Stomach (tissue), 4 donors: ENCODE measurements around the gene CLEC4C.

Experiments
- POLR2AphosphoS5 ChIP-seq, 3 donors: sonication (generic); formaldehyde crosslinking; IDR thresholded peaks; one replicate each; pipeline ENCODE4 v1.6.1; 2016; ENCODE audit warnings: antibody characterized with exemption in 3 of 3
- TF ChIP-seq, protein P1 (sequence below), 7 experiments: fragments of 450-650 bp in 4 of 7; fragments of 200-600 bp in 3 of 7; sonication (generic) in 3 of 7; IDR thresholded peaks; one replicate each; pipeline ENCODE4 v1.5.1; 2016 to 2019; ENCODE audit warnings: antibody characterized with exemption in 7 of 7, control low read depth in 2 of 7, mild to moderate bottlenecking in 1 of 7

DNA sequence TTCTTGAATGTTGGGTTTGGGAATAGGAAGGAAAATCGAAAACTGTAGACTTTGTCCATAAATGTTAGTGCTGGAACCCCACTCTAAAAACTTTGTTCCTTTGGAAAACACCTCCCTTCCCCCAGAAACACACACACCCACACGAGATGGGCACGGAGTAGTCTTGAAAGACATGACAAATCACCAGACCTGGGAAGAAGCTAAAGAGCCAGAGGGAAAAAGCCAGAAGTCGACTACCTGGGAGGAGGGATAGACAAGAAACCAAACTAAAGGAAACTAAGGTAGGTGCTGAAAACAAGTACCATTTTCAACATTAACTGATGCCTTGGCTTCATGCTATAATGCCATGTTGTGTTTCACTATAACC lies 41.1 kb upstream of the CLEC4C start:
- TF ChIP-seq, protein P1, sequence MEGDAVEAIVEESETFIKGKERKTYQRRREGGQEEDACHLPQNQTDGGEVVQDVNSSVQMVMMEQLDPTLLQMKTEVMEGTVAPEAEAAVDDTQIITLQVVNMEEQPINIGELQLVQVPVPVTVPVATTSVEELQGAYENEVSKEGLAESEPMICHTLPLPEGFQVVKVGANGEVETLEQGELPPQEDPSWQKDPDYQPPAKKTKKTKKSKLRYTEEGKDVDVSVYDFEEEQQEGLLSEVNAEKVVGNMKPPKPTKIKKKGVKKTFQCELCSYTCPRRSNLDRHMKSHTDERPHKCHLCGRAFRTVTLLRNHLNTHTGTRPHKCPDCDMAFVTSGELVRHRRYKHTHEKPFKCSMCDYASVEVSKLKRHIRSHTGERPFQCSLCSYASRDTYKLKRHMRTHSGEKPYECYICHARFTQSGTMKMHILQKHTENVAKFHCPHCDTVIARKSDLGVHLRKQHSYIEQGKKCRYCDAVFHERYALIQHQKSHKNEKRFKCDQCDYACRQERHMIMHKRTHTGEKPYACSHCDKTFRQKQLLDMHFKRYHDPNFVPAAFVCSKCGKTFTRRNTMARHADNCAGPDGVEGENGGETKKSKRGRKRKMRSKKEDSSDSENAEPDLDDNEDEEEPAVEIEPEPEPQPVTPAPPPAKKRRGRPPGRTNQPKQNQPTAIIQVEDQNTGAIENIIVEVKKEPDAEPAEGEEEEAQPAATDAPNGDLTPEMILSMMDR (IDR thresholded peaks at IDR 0.05): no peak
- TF ChIP-seq POLR2AphosphoS5 (IDR thresholded peaks at IDR 0.05): no peak
